SJSA1 (cell line): ENCODE results near the gene THEMIS. TPM values are rescaled to one million over a fixed set of nuclear protein-coding genes. Genes with fewer than 3 reads are reported as not detected.

Experiments
- DNase-seq, 2 experiments: peaks; one replicate each; pipeline ENCODE4 v3.0.0-alpha.2; 2015 to 2020; ENCODE audit warnings: low spot score in 2 of 2, low read depth in 1 of 2
- H3K27ac ChIP-seq: fragments of 250-450 bp; sonication (Bioruptor Pico); 2 replicates; pipeline ENCODE4 v1.5.1; 2020; ENCODE audit warnings: mild to moderate bottlenecking, moderate library complexity
- H3K27me3 ChIP-seq: fragments of 250-450 bp; sonication (Bioruptor Pico); replicated peaks from 2 replicates; pipeline ENCODE4 v1.5.1; 2020; ENCODE audit warnings: mild to moderate bottlenecking, moderate library complexity
- H3K36me3 ChIP-seq: fragments of 250-450 bp; sonication (Bioruptor Pico); 2 replicates; pipeline ENCODE4 v1.5.1; 2020; ENCODE audit warnings: mild to moderate bottlenecking
- H3K4me1 ChIP-seq: fragments of 250-450 bp; sonication (Bioruptor Pico); replicated peaks from 2 replicates; pipeline ENCODE4 v1.6.1; 2021; ENCODE audit warnings: mild to moderate bottlenecking
- H3K4me3 ChIP-seq: fragments of 250-450 bp; sonication (Bioruptor Pico); 2 replicates; pipeline ENCODE4 v1.5.1; 2020; ENCODE audit warnings: mild to moderate bottlenecking
- H3K9me3 ChIP-seq: fragments of 250-450 bp; sonication (Bioruptor Pico); replicated peaks from 2 replicates; pipeline ENCODE4 v1.5.1; 2020; ENCODE audit warnings: mild to moderate bottlenecking
- total RNA-seq: library from RNA; depleted of rRNA; stranded (reverse); fragments of >200 nt; shearing (Covaris generic); gene quantifications from 2 replicates; pipeline ENCODE4 v1.2.3, GENCODE V29; 2014

Gene THEMIS
- total RNA-seq, 1 experiment from 2014 or later, result not detected

- Histone ChIP-seq H3K36me3 (no peaks in the 10 kb centered on the region), H3K27me3 (no peaks in the 10 kb centered on the region), H3K4me3 (no peak overlapping the region), H3K4me1 (no peaks in the 10 kb centered on the region), H3K9me3 (no peaks in the 10 kb centered on the region), H3K27ac (no peak overlapping the region)
- DNase-seq, result no peak
These were observed 68.5 kb downstream of the THEMIS start for GRCh38 chr6:127832381-127832780.

GRCh38 chr6:127824061-127824460 lies 76.8 kb downstream of the THEMIS start:
- Histone ChIP-seq H3K4me1 (no peaks in the 10 kb centered on the region), H3K4me3 (no peak overlapping the region), H3K9me3 (no peaks in the 10 kb centered on the region), H3K36me3 (no peaks in the 10 kb centered on the region), H3K27me3 (no peaks in the 10 kb centered on the region), H3K27ac (no peak overlapping the region)
- DNase-seq, result no peak

GRCh38 chr6:127821431-127821830 lies 79.4 kb downstream of the THEMIS start:
- H3K36me3 ChIP-seq, result no peaks in the 10 kb centered on the region
- H3K27ac ChIP-seq, result no peak overlapping the region
- H3K9me3 ChIP-seq, result no peaks in the 10 kb centered on the region
- no peak overlapping the region for H3K4me3 ChIP-seq
- H3K4me1 ChIP-seq, result no peaks in the 10 kb centered on the region
- no peaks in the 10 kb centered on the region for H3K27me3 ChIP-seq
- DNase-seq, result no peak

- DNase-seq, result no peak
- no peaks in the 10 kb centered on the region for H3K36me3 ChIP-seq
- no peak overlapping the region for H3K4me3 ChIP-seq
- H3K27ac ChIP-seq, result no peak overlapping the region
- H3K27me3 ChIP-seq, result no peaks in the 10 kb centered on the region
- no peaks in the 10 kb centered on the region for H3K4me1 ChIP-seq
- H3K9me3 ChIP-seq, result no peaks in the 10 kb centered on the region
These were observed 82.7 kb downstream of the THEMIS start for GRCh38 chr6:127818149-127818548.

- Histone ChIP-seq H3K27ac (no peak overlapping the region), H3K27me3 (no peaks in the 10 kb centered on the region), H3K4me1 (no peaks in the 10 kb centered on the region), H3K36me3 (no peaks in the 10 kb centered on the region), H3K9me3 (no peaks in the 10 kb centered on the region), H3K4me3 (no peak overlapping the region)
- DNase-seq, result no peak
These were observed 84.2 kb downstream of the THEMIS start for GRCh38 chr6:127816643-127817042.

- DNase-seq, result no peak
- no peaks in the 10 kb centered on the region for H3K4me1 ChIP-seq
- no peaks in the 10 kb centered on the region for H3K36me3 ChIP-seq
- no peak overlapping the region for H3K27ac ChIP-seq
- no peaks in the 10 kb centered on the region for H3K9me3 ChIP-seq
- H3K4me3 ChIP-seq, result no peak overlapping the region
- no peaks in the 10 kb centered on the region for H3K27me3 ChIP-seq
These were observed 87.2 kb downstream of the THEMIS start for GRCh38 chr6:127813699-127814027.

- Histone ChIP-seq H3K4me3 (no peak overlapping the region), H3K27ac (no peak overlapping the region), H3K27me3 (no peaks in the 10 kb centered on the region), H3K9me3 (no peaks in the 10 kb centered on the region), H3K4me1 (no peaks in the 10 kb centered on the region), H3K36me3 (no peaks in the 10 kb centered on the region)
- DNase-seq, result no peak
These were observed 87.7 kb downstream of the THEMIS start for GRCh38 chr6:127812985-127813698.

- no peak overlapping the region for H3K4me3 ChIP-seq
- H3K9me3 ChIP-seq, result no peaks in the 10 kb centered on the region
- no peak for DNase-seq
- H3K4me1 ChIP-seq, result no peaks in the 10 kb centered on the region
- H3K27me3 ChIP-seq, result no peaks in the 10 kb centered on the region
- H3K27ac ChIP-seq, result no peak overlapping the region
- H3K36me3 ChIP-seq, result no peaks in the 10 kb centered on the region
These were observed 88.8 kb downstream of the THEMIS start for GRCh38 chr6:127811900-127812570.

GRCh38 chr6:127807806-127808517 lies 92.9 kb downstream of the THEMIS start:
- no peaks in the 10 kb centered on the region for H3K36me3 ChIP-seq
- H3K4me3 ChIP-seq, result no peak overlapping the region
- H3K4me1 ChIP-seq, result no peaks in the 10 kb centered on the region
- no peak for DNase-seq
- H3K9me3 ChIP-seq, result no peaks in the 10 kb centered on the region
- H3K27ac ChIP-seq, result no peak overlapping the region
- H3K27me3 ChIP-seq, result no peaks in the 10 kb centered on the region; the same call in 1 of the 2 replicates

- H3K27me3 ChIP-seq, result peaks cover 14% of the 10 kb centered on the region; the same call in 1 of the 2 replicates
- no peaks in the 10 kb centered on the region for H3K9me3 ChIP-seq
- no peak overlapping the region for H3K27ac ChIP-seq
- DNase-seq, result no peak
- H3K36me3 ChIP-seq, result no peaks in the 10 kb centered on the region
- H3K4me3 ChIP-seq, result no peak overlapping the region
- no peaks in the 10 kb centered on the region for H3K4me1 ChIP-seq
These were observed 104.1 kb downstream of the THEMIS start for GRCh38 chr6:127796713-127797112.

- Histone ChIP-seq H3K9me3 (no peaks in the 10 kb centered on the region), H3K4me3 (no peak overlapping the region), H3K36me3 (no peaks in the 10 kb centered on the region), H3K27me3 (peaks cover 14% of the 10 kb centered on the region; the same call in 1 of the 2 replicates), H3K27ac (no peak overlapping the region), H3K4me1 (no peaks in the 10 kb centered on the region)
- DNase-seq, result no peak
These were observed 106.5 kb downstream of the THEMIS start for GRCh38 chr6:127794405-127794804.

- Histone ChIP-seq H3K27ac (no peak overlapping the region), H3K9me3 (no peaks in the 10 kb centered on the region), H3K4me3 (no peak overlapping the region), H3K27me3 (peaks cover 14% of the 10 kb centered on the region; the same call in 1 of the 2 replicates), H3K4me1 (no peaks in the 10 kb centered on the region), H3K36me3 (no peaks in the 10 kb centered on the region)
- DNase-seq, result no peak
These were observed 107.5 kb downstream of the THEMIS start for GRCh38 chr6:127793396-127793795.

- Histone ChIP-seq H3K36me3 (no peaks in the 10 kb centered on the region), H3K4me1 (no peaks in the 10 kb centered on the region), H3K27ac (no peak overlapping the region), H3K27me3 (peaks cover 14% of the 10 kb centered on the region; the same call in 1 of the 2 replicates), H3K9me3 (no peaks in the 10 kb centered on the region), H3K4me3 (no peak overlapping the region)
- no peak for DNase-seq
These were observed 108.2 kb downstream of the THEMIS start for GRCh38 chr6:127792616-127793015.
